HG03108 (cell line): ENCODE data around the gene CD160.
"Not testable (repeated sequence)": the region's sequence is repeated elsewhere in the genome, so short reads cannot be mapped to it uniquely, and the experiment has no call there.

Experiments
- ATAC-seq: cut with Tn5 transposase; IDR thresholded peaks from one replicate; pipeline ENCODE4 v1.9.1; 2021; ENCODE audit warnings: moderate library complexity; ENCODE audit not compliant: unreplicated experiment

CD160 gene

GRCh38 chr1:145708063-145708462, 11.2 kb upstream of the CD160 start:
- ATAC-seq: no peak

- no peak for ATAC-seq
Measured at GRCh38 chr1:145710291-145711027, 8.8 kb upstream of the CD160 start.

GRCh38 chr1:145711213-145711651, 8.1 kb upstream of the CD160 start:
- ATAC-seq: no peak

- no peak for ATAC-seq
Measured at GRCh38 chr1:145714524-145715111, 4.7 kb upstream of the CD160 start.

- no peak for ATAC-seq
Measured at GRCh38 chr1:145716641-145717345, 2.5 kb upstream of the CD160 start.

GRCh38 chr1:145717833-145718232, 1.5 kb upstream of the CD160 start:
- no peak for ATAC-seq

- not testable (repeated sequence) for ATAC-seq
Measured at GRCh38 chr1:145718465-145718864, 834 bp upstream of the CD160 start.

GRCh38 chr1:145720556-145720877, 1.2 kb downstream of the CD160 start:
- ATAC-seq: no peak

- ATAC-seq: no peak
Measured at GRCh38 chr1:145720878-145721671, 1.8 kb downstream of the CD160 start.

GRCh38 chr1:145726193-145726592, 6.9 kb downstream of the CD160 start:
- not testable (repeated sequence) for ATAC-seq

- ATAC-seq: no peak
Measured at GRCh38 chr1:145729196-145729595, 9.9 kb downstream of the CD160 start.

- ATAC-seq: no peak
Measured at GRCh38 chr1:145729666-145730436, 10.6 kb downstream of the CD160 start.

- no peak for ATAC-seq
Measured at GRCh38 chr1:145730467-145730866, 11.2 kb downstream of the CD160 start.

GRCh38 chr1:145730900-145731299, 11.6 kb downstream of the CD160 start:
- no peak for ATAC-seq

- no peak for ATAC-seq
Measured at GRCh38 chr1:145736191-145736590, 16.9 kb downstream of the CD160 start.

GRCh38 chr1:145740269-145740668, 21.0 kb downstream of the CD160 start:
- ATAC-seq: no peak

- ATAC-seq: no peak
Measured at GRCh38 chr1:145747398-145748247, 28.3 kb downstream of the CD160 start.

- ATAC-seq: no peak
Measured at GRCh38 chr1:145750426-145750825, 31.1 kb downstream of the CD160 start.

GRCh38 chr1:145751491-145752037, 32.3 kb downstream of the CD160 start:
- ATAC-seq: no peak
